Stimulated activated memory B cell treated with anti-CD40 and anti-IgM and Interleukin-4, amounts not matched to agents 10 μg/mL and 1 μg/mL and 100 μg/mL, for 72 hours (primary cell): Measurements from ENCODE around the gene CYB5A.

ENCODE experiments used
- ATAC-seq: fragments of 150-1000 bp; cut with Tn5 transposase; 2 replicates; pipeline ENCODE4 v1.10.0; 2021
- H3K27ac Mint-ChIP-seq: one replicate; pipeline ENCODE4 v1.8.0; 2022; ENCODE audit warnings: mild to moderate bottlenecking, mixed read lengths
- H3K27me3 Mint-ChIP-seq: one replicate; pipeline ENCODE4 v1.8.0; 2022; ENCODE audit warnings: mixed read lengths
- H3K36me3 Mint-ChIP-seq: one replicate; pipeline ENCODE4 v1.8.0; 2022; ENCODE audit warnings: mixed read lengths
- H3K4me1 Mint-ChIP-seq: one replicate; pipeline ENCODE4 v1.8.0; 2022; ENCODE audit warnings: mixed read lengths
- H3K4me3 Mint-ChIP-seq: one replicate; pipeline ENCODE4 v1.8.0; 2022; ENCODE audit warnings: mild to moderate bottlenecking, moderate library complexity, mixed read lengths
- H3K9me3 Mint-ChIP-seq: one replicate; pipeline ENCODE4 v1.8.0; 2022; ENCODE audit warnings: mixed read lengths

CYB5A gene

GRCh38 chr18:74250131-74250530 lies 41.6 kb downstream of the CYB5A start:
- H3K27ac Mint-ChIP-seq = no peak overlapping the region
- ATAC-seq = no peak
- H3K27me3 Mint-ChIP-seq = no peaks in the 10 kb centered on the region
- H3K36me3 Mint-ChIP-seq = peaks cover 28% of the 10 kb centered on the region
- H3K9me3 Mint-ChIP-seq = no peaks in the 10 kb centered on the region
- H3K4me1 Mint-ChIP-seq = peaks cover 10% of the 10 kb centered on the region
- no peak overlapping the region for H3K4me3 Mint-ChIP-seq

GRCh38 chr18:74249181-74249968 lies 42.4 kb downstream of the CYB5A start:
- Mint-ChIP-seq H3K9me3 (no peaks in the 10 kb centered on the region), H3K27ac (no peak overlapping the region), H3K36me3 (peaks cover 23% of the 10 kb centered on the region), H3K4me1 (peaks cover 10% of the 10 kb centered on the region), H3K27me3 (no peaks in the 10 kb centered on the region), H3K4me3 (no peak overlapping the region)
- ATAC-seq = no peak

GRCh38 chr18:74248595-74248994 lies 43.2 kb downstream of the CYB5A start:
- H3K27me3 Mint-ChIP-seq = no peaks in the 10 kb centered on the region
- H3K4me3 Mint-ChIP-seq = no peak overlapping the region
- no peak for ATAC-seq
- H3K36me3 Mint-ChIP-seq = peaks cover 23% of the 10 kb centered on the region
- no peak overlapping the region for H3K27ac Mint-ChIP-seq
- no peaks in the 10 kb centered on the region for H3K9me3 Mint-ChIP-seq
- H3K4me1 Mint-ChIP-seq = peaks cover 10% of the 10 kb centered on the region

GRCh38 chr18:74248189-74248588 lies 43.6 kb downstream of the CYB5A start:
- no peak overlapping the region for H3K4me3 Mint-ChIP-seq
- ATAC-seq = no peak

GRCh38 chr18:74244554-74244953 lies 47.2 kb downstream of the CYB5A start:
- Mint-ChIP-seq H3K4me3 (no peak overlapping the region), H3K27ac (no peak overlapping the region), H3K4me1 (peaks cover 10% of the 10 kb centered on the region), H3K27me3 (peaks cover 24% of the 10 kb centered on the region), H3K36me3 (peaks cover 2% of the 10 kb centered on the region), H3K9me3 (no peaks in the 10 kb centered on the region)
- no peak for ATAC-seq

More at GRCh38 chr18:74248189-74248588, 43.6 kb downstream of the CYB5A start:
- Mint-ChIP-seq H3K36me3 (peaks cover 23% of the 10 kb centered on the region), H3K4me1 (peaks cover 10% of the 10 kb centered on the region), H3K27ac (no peak overlapping the region), H3K9me3 (no peaks in the 10 kb centered on the region), H3K27me3 (no peaks in the 10 kb centered on the region)

- no peaks in the 10 kb centered on the region for H3K4me1 Mint-ChIP-seq
- H3K27ac Mint-ChIP-seq = no peak overlapping the region
- no peak for ATAC-seq
- no peaks in the 10 kb centered on the region for H3K9me3 Mint-ChIP-seq
- peaks cover 26% of the 10 kb centered on the region for H3K27me3 Mint-ChIP-seq
- no peaks in the 10 kb centered on the region for H3K36me3 Mint-ChIP-seq
- H3K4me3 Mint-ChIP-seq = no peak overlapping the region
These were observed 48.6 kb downstream of the CYB5A start for GRCh38 chr18:74243127-74243526.

- Mint-ChIP-seq H3K4me3 (no peak overlapping the region), H3K27me3 (peaks cover 31% of the 10 kb centered on the region), H3K27ac (no peak overlapping the region), H3K36me3 (no peaks in the 10 kb centered on the region), H3K9me3 (no peaks in the 10 kb centered on the region), H3K4me1 (no peaks in the 10 kb centered on the region)
- ATAC-seq = no peak
These were observed 49.2 kb downstream of the CYB5A start for GRCh38 chr18:74242438-74243096.

GRCh38 chr18:74241970-74242369 lies 49.8 kb downstream of the CYB5A start:
- ATAC-seq = no peak
- no peaks in the 10 kb centered on the region for H3K4me1 Mint-ChIP-seq
- H3K9me3 Mint-ChIP-seq = no peaks in the 10 kb centered on the region
- H3K27me3 Mint-ChIP-seq = peaks cover 37% of the 10 kb centered on the region
- no peaks in the 10 kb centered on the region for H3K36me3 Mint-ChIP-seq
- H3K4me3 Mint-ChIP-seq = no peak overlapping the region
- no peak overlapping the region for H3K27ac Mint-ChIP-seq

GRCh38 chr18:74241426-74241825 lies 50.3 kb downstream of the CYB5A start:
- Mint-ChIP-seq H3K9me3 (no peaks in the 10 kb centered on the region), H3K4me3 (no peak overlapping the region), H3K27me3 (peaks cover 43% of the 10 kb centered on the region), H3K36me3 (no peaks in the 10 kb centered on the region), H3K4me1 (no peaks in the 10 kb centered on the region), H3K27ac (no peak overlapping the region)
- ATAC-seq = no peak

- H3K27ac Mint-ChIP-seq = no peak overlapping the region
- H3K9me3 Mint-ChIP-seq = no peaks in the 10 kb centered on the region
- H3K27me3 Mint-ChIP-seq = peaks cover 52% of the 10 kb centered on the region
- H3K4me3 Mint-ChIP-seq = no peak overlapping the region
- H3K36me3 Mint-ChIP-seq = no peaks in the 10 kb centered on the region
- no peak for ATAC-seq
- no peaks in the 10 kb centered on the region for H3K4me1 Mint-ChIP-seq
These were observed 52.2 kb downstream of the CYB5A start for GRCh38 chr18:74239567-74239966.

GRCh38 chr18:74234326-74235171 lies 57.2 kb downstream of the CYB5A start:
- Mint-ChIP-seq H3K27me3 (peaks cover 28% of the 10 kb centered on the region), H3K9me3 (no peaks in the 10 kb centered on the region), H3K4me3 (no peak overlapping the region), H3K27ac (no peak overlapping the region), H3K4me1 (no peaks in the 10 kb centered on the region), H3K36me3 (no peaks in the 10 kb centered on the region)
- no peak for ATAC-seq

- Mint-ChIP-seq H3K27me3 (peaks cover 33% of the 10 kb centered on the region), H3K36me3 (no peaks in the 10 kb centered on the region), H3K4me1 (no peaks in the 10 kb centered on the region), H3K27ac (no peak overlapping the region), H3K9me3 (no peaks in the 10 kb centered on the region), H3K4me3 (no peak overlapping the region)
- ATAC-seq = no peak
These were observed 57.8 kb downstream of the CYB5A start for GRCh38 chr18:74233933-74234325.

- no peaks in the 10 kb centered on the region for H3K4me1 Mint-ChIP-seq
- ATAC-seq = no peak
- H3K27ac Mint-ChIP-seq = no peak overlapping the region
- H3K27me3 Mint-ChIP-seq = peaks cover 39% of the 10 kb centered on the region
- H3K9me3 Mint-ChIP-seq = no peaks in the 10 kb centered on the region
- no peaks in the 10 kb centered on the region for H3K36me3 Mint-ChIP-seq
- H3K4me3 Mint-ChIP-seq = no peak overlapping the region
These were observed 60.6 kb downstream of the CYB5A start for GRCh38 chr18:74230922-74231714.

GRCh38 chr18:74229891-74230290 lies 61.9 kb downstream of the CYB5A start:
- H3K9me3 Mint-ChIP-seq = no peaks in the 10 kb centered on the region
- peaks cover 44% of the 10 kb centered on the region for H3K27me3 Mint-ChIP-seq
- no peak overlapping the region for H3K4me3 Mint-ChIP-seq
- no peaks in the 10 kb centered on the region for H3K36me3 Mint-ChIP-seq
- H3K27ac Mint-ChIP-seq = no peak overlapping the region
- no peaks in the 10 kb centered on the region for H3K4me1 Mint-ChIP-seq
- ATAC-seq = no peak

GRCh38 chr18:74229005-74229404 lies 62.8 kb downstream of the CYB5A start:
- H3K27me3 Mint-ChIP-seq = peaks cover 44% of the 10 kb centered on the region
- no peak for ATAC-seq
- H3K36me3 Mint-ChIP-seq = no peaks in the 10 kb centered on the region
- no peaks in the 10 kb centered on the region for H3K9me3 Mint-ChIP-seq
- H3K27ac Mint-ChIP-seq = no peak overlapping the region
- no peak overlapping the region for H3K4me3 Mint-ChIP-seq
- no peaks in the 10 kb centered on the region for H3K4me1 Mint-ChIP-seq
